Measurements from ENCODE around the gene PSMB5. TPM values are rescaled to one million over a fixed set of nuclear protein-coding genes. Genes with fewer than 3 reads are reported as not detected.

Gene PSMB5
- total RNA-seq: 126 TPM

GRCh38 chr14:23034498-23035302 lies at the start of gene PSMB5:
TSS of gene PSMB5 (minus strand) at chr14:23034900. CDS start at chr14:23034881, 19 bp downstream.

GRCh38 chr14:23056956-23057756 lies 22.5 kb upstream of the PSMB5 start, which contains the start of gene CDH24:
TSS of gene CDH24 (minus strand) at chr14:23057520. CDS start at chr14:23055733, 1,787 bp downstream.

GRCh38 chr14:23042162-23042965 lies 7.7 kb upstream of the PSMB5 start, which contains the start of gene PSMB11:
TSS of gene PSMB11 (plus strand) at chr14:23042212. CDS start at chr14:23042226, 14 bp downstream.

GRCh38 chr14:23009939-23010726 lies 24.6 kb downstream of the PSMB5 start, which contains the start of gene C14orf93:
TSS of gene C14orf93 (minus strand) at chr14:23010143. CDS start at chr14:22999023, 11,120 bp downstream.

GRCh38 chr14:22982477-22983245 lies 52.0 kb downstream of the PSMB5 start, which contains the start of gene AJUBA:
TSS of gene AJUBA (minus strand) at chr14:22982551. CDS start at chr14:22982266, 285 bp downstream.

Other genes starting within 250 kb of the PSMB5 start
- 33.2 TPM for gene SLC7A7, start 219.5 kb downstream of the PSMB5 start, total RNA-seq
- gene MRPL52, start 205.0 kb downstream of the PSMB5 start, total RNA-seq: 53.2 TPM
- 112 TPM for gene MMP14, start 198.3 kb downstream of the PSMB5 start, total RNA-seq
- gene LRP10, start 163.2 kb downstream of the PSMB5 start, total RNA-seq: 57.5 TPM
- gene REM2, start 151.7 kb downstream of the PSMB5 start, total RNA-seq: 0.41 TPM
- 94.8 TPM for gene RBM23, start 115.8 kb downstream of the PSMB5 start, total RNA-seq
- 108 TPM for gene PRMT5, start 105.5 kb downstream of the PSMB5 start, total RNA-seq
- gene HAUS4, start 77.8 kb downstream of the PSMB5 start, total RNA-seq: 57.0 TPM
- gene AJUBA, start 52.3 kb downstream of the PSMB5 start, total RNA-seq: 63.2 TPM
- 16.8 TPM for gene C14orf93, start 24.8 kb downstream of the PSMB5 start, total RNA-seq
- gene PSMB11, start 7.3 kb upstream of the PSMB5 start, total RNA-seq: not detected
- 18.1 TPM for gene CDH24, start 22.6 kb upstream of the PSMB5 start, total RNA-seq
- gene ACIN1, start 60.2 kb upstream of the PSMB5 start, total RNA-seq: 120 TPM
- gene C14orf119, start 60.6 kb upstream of the PSMB5 start, total RNA-seq: 28.4 TPM
- gene CIROP, start 70.1 kb upstream of the PSMB5 start, total RNA-seq: not detected
- 1.1 TPM for gene CEBPE, start 84.4 kb upstream of the PSMB5 start, total RNA-seq
- gene SLC7A8, start 148.8 kb upstream of the PSMB5 start, total RNA-seq: 50.2 TPM
- gene RNF212B, start 203.0 kb upstream of the PSMB5 start, total RNA-seq: 0.18 TPM